Panc1 (cell line): ENCODE results near the gene ZNF333. TPM values are rescaled to one million over a fixed set of nuclear protein-coding genes. Genes with fewer than 3 reads are reported as not detected.

ENCODE experiments used
- ATAC-seq: fragments of 200-7000 bp; cut with Tn5 transposase; 2 replicates; pipeline ENCODE4 v1.9.1; 2020; ENCODE audit warnings: mild to moderate bottlenecking, moderate library complexity
- BruUV-seq: library from RNA; stranded (reverse); fragments of 400-500 nt; replicated peaks from 2 replicates; lab custom pipeline; 2021; lab: Mats Ljungman, UMichigan
- CTCF ChIA-PET: fragments of 300-600 bp; sonication (Branson Sonifier 250); formaldehyde crosslinking; loops from one replicate; lab custom pipeline; 2022; ENCODE audit warnings: antibody characterized with exemption; lab: Charles Lee
- POLR2A ChIA-PET: fragments of 300-600 bp; sonication (Branson Sonifier 250); formaldehyde crosslinking; loops from one replicate; lab custom pipeline; 2022; ENCODE audit warnings: antibody characterized with exemption; lab: Charles Lee
- DNase-seq: peaks from one replicate; pipeline ENCODE4 v3.0.0-alpha.2; 2010; ENCODE audit warnings: low read depth, low spot score
- H3K27ac ChIP-seq: 2 replicates; pipeline ENCODE4 v1.5.1; 2011; ENCODE audit warnings: mild to moderate bottlenecking, low read length, inconsistent platforms
- H3K27me3 ChIP-seq: fragments of 200-500 bp; sonication (Bioruptor generic); 2 replicates; pipeline ENCODE4 v1.6.0; 2014; ENCODE audit warnings: low read length, inconsistent platforms; ENCODE audit not compliant: control insufficient read depth, insufficient read depth
- H3K36me3 ChIP-seq: fragments of 200-500 bp; sonication (Bioruptor generic); 2 replicates; pipeline ENCODE4 v1.5.1; 2014; ENCODE audit warnings: inconsistent platforms, mild to moderate bottlenecking, low read length, moderate library complexity; ENCODE audit not compliant: control insufficient read depth, insufficient read depth
- H3K4me1 ChIP-seq: 2 replicates; pipeline ENCODE4 v1.5.1; 2011; ENCODE audit warnings: inconsistent platforms, mild to moderate bottlenecking, low read length, moderate library complexity; ENCODE audit not compliant: control insufficient read depth, insufficient read depth
- H3K4me3 ChIP-seq, 2 experiments: 2 replicates each; pipeline ENCODE4 v1.5.1; 2011 to 2012; ENCODE audit warnings: low read depth in 2 of 2, low read length in 2 of 2, mild to moderate bottlenecking in 2 of 2, inconsistent platforms in 1 of 2, moderate library complexity in 1 of 2
- H3K9me3 ChIP-seq: fragments of 200-500 bp; sonication (Bioruptor generic); 2 replicates; pipeline ENCODE4 v1.5.1; 2014; ENCODE audit warnings: low read depth, mild to moderate bottlenecking, inconsistent platforms, low read length, moderate library complexity; ENCODE audit not compliant: control insufficient read depth, insufficient read depth
- CTCF ChIP-seq: fragments of 450-650 bp; IDR thresholded peaks from 2 replicates; pipeline ENCODE4 v1.5.1; 2017; ENCODE audit warnings: mild to moderate bottlenecking
- POLR2AphosphoS5 ChIP-seq: IDR thresholded peaks from 2 replicates; pipeline ENCODE4 v1.6.1; 2012; ENCODE audit warnings: mild to moderate bottlenecking, low read depth, low read length, moderate library complexity
- REST ChIP-seq, 2 experiments: IDR thresholded peaks; 2 replicates each; pipeline ENCODE4 v1.6.1; 2011 to 2012; ENCODE audit warnings: low read depth in 2 of 2, control low read depth in 1 of 2, low read length in 1 of 2, mild to moderate bottlenecking in 1 of 2, moderate library complexity in 1 of 2; ENCODE audit not compliant: insufficient read depth in 1 of 2
- SIN3A ChIP-seq: IDR thresholded peaks from 2 replicates; pipeline ENCODE4 v1.6.1; 2012; ENCODE audit warnings: low read depth, mild to moderate bottlenecking, low read length, moderate library complexity, borderline replicate concordance; ENCODE audit not compliant: insufficient read depth
- TCF7L2 ChIP-seq: IDR thresholded peaks from 2 replicates; pipeline ENCODE4 v1.6.1; 2011; ENCODE audit warnings: mild to moderate bottlenecking, low read depth, low read length, inconsistent platforms
- in situ Hi-C: cut with HindIII; loops from 2 replicates; pipeline ENCODE4 v1.10.0; 2016; ENCODE audit warnings: low sequenced_read_pairs, low pct_unique_long_range_greater_than_20kb
- intact Hi-C: fragments of 100-400 bp; cut with micrococcal nuclease; formaldehyde crosslinking; loops from one replicate; pipeline ENCODE4 v1.10.0; 2022; ENCODE audit not compliant: unreplicated experiment
- total RNA-seq: library from RNA; stranded (reverse); gene quantifications from one replicate; pipeline ENCODE4 v1.2.1, GENCODE V29; 2021; ENCODE audit not compliant: unreplicated experiment

The ZNF333 gene
- total RNA-seq, 1 experiment from 2014 or later = 9.2 TPM

DNA sequence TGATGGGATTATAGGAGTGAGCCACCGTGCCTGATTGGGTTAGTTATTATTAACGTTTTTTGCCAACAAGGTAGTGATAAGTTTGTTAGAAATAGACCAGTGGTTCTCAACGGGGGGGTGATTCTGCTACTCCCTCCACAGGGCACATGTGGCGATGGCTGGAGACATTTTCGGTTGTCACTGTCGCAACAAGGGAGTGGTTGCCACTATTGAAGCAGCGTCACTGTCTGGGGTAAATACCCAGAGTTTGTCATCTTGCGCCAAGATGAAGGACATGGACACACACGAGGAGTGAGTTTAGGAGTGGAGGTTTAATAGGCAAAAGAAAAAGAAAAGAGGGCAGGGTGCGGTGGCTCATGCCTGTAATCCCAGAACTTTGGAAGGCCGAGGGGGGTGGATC is 34.1 kb upstream of the ZNF333 start:
- ChIA-PET CTCF (no interaction called here), POLR2A (no interaction called here)
- Histone ChIP-seq H3K4me1 (no peaks in the 10 kb centered on the region), H3K36me3 (no peaks in the 10 kb centered on the region), H3K27ac (no peak overlapping the region), H3K27me3 (no peaks in the 10 kb centered on the region), H3K9me3 (no peaks in the 10 kb centered on the region), H3K4me3 (no peak overlapping the region)
- BruUV-seq = no TSS peak
- in situ Hi-C loops = no loop called here
- intact Hi-C loops = no loop called here
- DNase-seq = no peak
- TF ChIP-seq POLR2AphosphoS5 (no peak), REST (IDR thresholded peaks at IDR 0.05; ENCODE audit: insufficient read depth in 1 of 2, low read depth in 2 of 2, low read length in 1 of 2) (no peak), SIN3A (no peak), CTCF (no peak), TCF7L2 (no peak)
- no peak for ATAC-seq

DNA sequence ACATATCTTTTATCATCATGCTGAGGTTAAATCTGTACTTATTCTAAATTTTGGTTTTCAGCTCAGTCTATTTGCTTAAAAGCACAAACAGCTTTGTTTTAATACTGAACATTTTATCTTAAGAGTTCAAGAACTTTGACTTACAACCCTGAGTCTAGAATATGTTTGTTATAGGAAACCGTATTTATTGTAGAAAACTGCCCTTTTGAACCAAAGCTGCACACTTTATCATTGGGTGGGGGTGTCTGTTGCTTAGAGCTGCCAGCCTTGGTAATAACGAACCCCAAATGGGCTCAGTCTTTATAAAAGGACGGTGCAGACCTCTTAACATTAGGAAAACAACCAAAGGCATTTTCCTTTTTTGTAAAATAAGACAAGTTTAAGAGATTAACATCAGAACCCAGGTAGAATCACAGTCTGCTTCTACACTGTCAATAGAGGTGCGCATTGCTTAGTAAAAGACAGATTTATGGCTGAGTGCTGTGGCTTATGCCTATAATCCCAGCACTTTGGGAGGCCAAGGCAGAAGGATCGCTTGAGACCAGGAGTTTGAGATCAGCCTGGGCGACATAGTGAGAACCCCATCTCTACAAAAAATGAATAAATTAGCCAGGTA is 29.9 kb upstream of the ZNF333 start:
- DNase-seq = no peak
- intact Hi-C loops (no loop called here), in situ Hi-C loops (no loop called here)
- no peaks in the 10 kb centered on the region for H3K4me1 ChIP-seq
- TF ChIP-seq TCF7L2 (no peak), SIN3A (no peak), POLR2AphosphoS5 (no peak), CTCF (no peak), REST (IDR thresholded peaks at IDR 0.05; ENCODE audit: insufficient read depth in 1 of 2, low read depth in 2 of 2, low read length in 1 of 2) (no peak)
- no peaks in the 10 kb centered on the region for H3K27me3 ChIP-seq
- no TSS peak for BruUV-seq
- ChIA-PET CTCF (no interaction called here), POLR2A (interaction anchor here (0.7 kb wide), 1 partner anchor 344 kb away, joined by 18 read pairs; no protein-coding TSS in a partner anchor)
- no peaks in the 10 kb centered on the region for H3K36me3 ChIP-seq
- ATAC-seq = no peak
- H3K4me3 ChIP-seq = no peak overlapping the region
- H3K27ac ChIP-seq = no peak overlapping the region
- H3K9me3 ChIP-seq = no peaks in the 10 kb centered on the region
